ENCODE measurements around the gene CREB3L2.

GRCh38 chr7:138047907-138048306 lies 46.0 kb upstream of the CREB3L2 start:
- TF ChIP-seq CTCF (IDR thresholded peaks at IDR 0.05; ENCODE audit: insufficient read depth, low read length, poor library complexity, severe bottlenecking) (no peak), EZH2phosphoT487 (conservative IDR thresholded peaks at IDR 0.05; ENCODE audit: low read length) (no peak)

All from SU-DHL-6 (cell line).